Muscle layer of duodenum (tissue), 2 donors: ENCODE results near the gene RHEBL1.
"Not testable (repeated sequence)": the region's sequence is repeated elsewhere in the genome, so short reads cannot be mapped to it uniquely, and the experiment has no call there.

Experiments used
- H3K27ac ChIP-seq: one replicate; pipeline ENCODE4 v1.7.0; 2013; ENCODE audit warnings: mild to moderate bottlenecking, low read length
- H3K27me3 ChIP-seq: one replicate; pipeline ENCODE4 v1.7.0; 2013; ENCODE audit warnings: low read depth, mild to moderate bottlenecking, control low read depth, low read length
- H3K36me3 ChIP-seq, 2 donors: one replicate each; pipeline ENCODE4 v1.7.0; 2013; ENCODE audit warnings: low read length in 2 of 2, control low read depth in 1 of 2, mild to moderate bottlenecking in 1 of 2; ENCODE audit not compliant: insufficient read depth in 2 of 2, control insufficient read depth in 1 of 2
- H3K4me1 ChIP-seq, 2 donors: one replicate each; pipeline ENCODE4 v1.7.0; 2013; ENCODE audit warnings: low read length in 2 of 2, mild to moderate bottlenecking in 2 of 2, control low read depth in 1 of 2, moderate library complexity in 1 of 2; ENCODE audit not compliant: insufficient read depth in 2 of 2, control insufficient read depth in 1 of 2
- H3K4me3 ChIP-seq, 2 donors: one replicate each; pipeline ENCODE4 v1.7.0; 2013; ENCODE audit warnings: low read length in 2 of 2, low read depth in 1 of 2, mild to moderate bottlenecking in 1 of 2
- H3K9me3 ChIP-seq, 2 donors: one replicate each; pipeline ENCODE4 v1.7.0; 2013; ENCODE audit warnings: low read length in 2 of 2, control low read depth in 1 of 2, mild to moderate bottlenecking in 1 of 2; ENCODE audit not compliant: control insufficient read depth in 1 of 2
- donor health status: healthy.

RHEBL1 gene

DNA sequence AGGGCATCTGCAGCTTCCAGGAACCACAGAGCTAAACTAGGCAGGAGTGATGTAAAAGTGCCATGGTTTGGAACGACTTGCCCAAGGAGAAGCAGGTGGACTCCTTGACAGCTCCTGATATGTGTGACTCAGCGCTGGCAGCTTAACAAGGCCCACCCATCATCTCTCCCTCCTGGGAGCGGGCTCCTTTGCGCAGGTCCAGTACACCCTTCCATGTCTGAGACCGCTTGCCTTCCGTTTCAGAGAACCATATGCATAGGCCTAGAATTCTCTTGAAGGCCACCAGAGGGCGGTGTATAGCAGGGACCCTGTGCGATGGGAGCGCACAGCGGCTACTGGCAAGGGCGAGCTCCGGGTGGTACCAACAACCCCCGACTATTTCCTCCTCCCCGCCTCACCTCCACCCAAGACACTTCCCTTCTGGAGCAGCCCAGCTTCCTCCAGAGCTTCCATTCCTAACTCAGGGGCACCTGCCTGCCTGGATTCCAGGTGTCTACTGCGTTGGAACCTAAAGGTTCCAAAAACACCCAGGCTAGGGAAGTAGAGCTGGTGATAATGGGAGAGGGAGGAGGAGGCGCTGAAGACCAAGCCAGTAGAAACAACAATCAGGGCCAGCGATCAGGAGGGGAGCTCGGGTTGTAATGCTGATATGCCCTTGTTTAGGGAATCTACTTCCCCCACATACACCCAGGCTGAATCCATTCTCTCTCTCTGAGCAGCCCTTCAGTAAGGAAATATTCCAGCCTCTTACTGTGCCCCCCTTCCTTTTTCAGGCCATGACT lies 18.6 kb upstream of the RHEBL1 start:
- peaks cover 41% of the 10 kb centered on the region for H3K27me3 ChIP-seq
- no peaks in the 10 kb centered on the region for H3K9me3 ChIP-seq
- no peak overlapping the region for H3K4me3 ChIP-seq
- H3K4me1 ChIP-seq: peaks cover 3 to 45% of the 10 kb centered on the region in 2 donors
- H3K36me3 ChIP-seq: no peaks in the 10 kb centered on the region
- H3K27ac ChIP-seq: no peak overlapping the region

DNA sequence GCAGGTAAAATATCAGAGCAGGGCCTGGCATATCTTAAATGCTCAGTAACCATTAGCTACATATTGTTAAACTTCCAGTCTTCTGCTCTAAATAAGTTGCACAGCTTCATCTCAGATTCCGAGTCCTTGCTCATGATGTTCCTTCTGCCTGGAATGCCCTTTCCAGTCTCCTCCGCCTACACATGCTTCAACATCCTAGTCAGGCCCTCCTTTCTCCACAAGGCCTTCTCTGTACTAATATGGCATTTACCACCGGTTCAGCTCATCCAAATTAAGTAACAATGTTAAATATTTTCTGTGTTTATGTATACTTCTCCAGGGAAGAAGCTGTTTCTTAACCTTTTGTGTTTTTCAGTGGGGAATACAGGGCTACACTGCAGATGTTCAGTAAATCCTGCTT lies 16.3 kb upstream of the RHEBL1 start:
- H3K9me3 ChIP-seq: no peaks in the 10 kb centered on the region
- peak overlapping the region; percentile 28 for H3K27ac ChIP-seq
- no peaks in the 10 kb centered on the region for H3K36me3 ChIP-seq
- peaks cover 0 to 26% of the 10 kb centered on the region in 2 donors for H3K4me1 ChIP-seq
- H3K27me3 ChIP-seq: peaks cover 19% of the 10 kb centered on the region
- H3K4me3 ChIP-seq: no peak overlapping the region

DNA sequence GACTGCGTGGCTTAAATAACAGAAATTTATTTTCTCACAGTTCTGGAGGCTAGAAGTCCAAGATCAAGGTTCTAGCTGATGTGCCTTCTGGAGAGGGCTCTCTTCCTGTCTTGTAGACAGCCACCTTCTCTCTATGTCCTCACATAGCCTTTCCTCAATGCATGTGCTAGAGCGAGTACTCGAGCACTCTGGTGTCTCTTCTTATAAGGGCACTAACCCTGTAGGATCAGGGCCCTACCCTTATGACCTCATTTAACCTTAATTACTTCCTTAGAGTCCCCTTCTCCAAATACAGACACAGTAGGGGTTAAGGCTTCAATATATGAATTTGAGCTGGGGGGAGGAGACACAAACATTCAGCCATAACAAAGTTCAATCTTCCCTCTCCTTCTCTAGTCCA lies 14.7 kb upstream of the RHEBL1 start:
- H3K4me3 ChIP-seq: no peak overlapping the region

DNA sequence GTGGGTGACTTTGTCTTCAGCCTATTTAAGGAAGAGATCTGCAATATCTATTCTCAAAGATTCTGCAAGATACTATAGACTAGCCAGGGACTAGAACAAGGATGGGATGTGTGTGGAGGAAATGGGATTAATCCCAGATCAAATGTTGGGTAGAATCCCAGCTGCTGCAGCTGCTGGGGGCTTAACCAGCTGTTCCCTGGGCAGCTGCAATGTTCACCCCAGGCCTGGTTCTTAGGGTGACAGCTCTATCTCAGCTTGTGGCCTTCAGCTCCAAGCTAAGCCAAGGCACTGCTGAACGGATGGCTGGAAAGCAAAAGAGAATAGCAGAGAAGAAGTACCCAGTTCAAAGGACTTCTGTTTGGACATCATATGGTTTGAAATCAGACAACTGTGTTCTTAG lies 10.0 kb upstream of the RHEBL1 start:
- no peaks in the 10 kb centered on the region for H3K27me3 ChIP-seq
- no peaks in the 10 kb centered on the region for H3K4me1 ChIP-seq
- H3K9me3 ChIP-seq: no peaks in the 10 kb centered on the region
- no peak overlapping the region for H3K4me3 ChIP-seq
- no peak overlapping the region for H3K27ac ChIP-seq
- no peaks in the 10 kb centered on the region for H3K36me3 ChIP-seq

More for the DNA sequence above, 14.7 kb upstream of the RHEBL1 start:
- H3K4me1 ChIP-seq: peaks cover 0 to 10% of the 10 kb centered on the region in 2 donors
- H3K27ac ChIP-seq: no peak overlapping the region
- no peaks in the 10 kb centered on the region for H3K36me3 ChIP-seq
- peaks cover 5% of the 10 kb centered on the region for H3K27me3 ChIP-seq
- no peaks in the 10 kb centered on the region for H3K9me3 ChIP-seq

DNA sequence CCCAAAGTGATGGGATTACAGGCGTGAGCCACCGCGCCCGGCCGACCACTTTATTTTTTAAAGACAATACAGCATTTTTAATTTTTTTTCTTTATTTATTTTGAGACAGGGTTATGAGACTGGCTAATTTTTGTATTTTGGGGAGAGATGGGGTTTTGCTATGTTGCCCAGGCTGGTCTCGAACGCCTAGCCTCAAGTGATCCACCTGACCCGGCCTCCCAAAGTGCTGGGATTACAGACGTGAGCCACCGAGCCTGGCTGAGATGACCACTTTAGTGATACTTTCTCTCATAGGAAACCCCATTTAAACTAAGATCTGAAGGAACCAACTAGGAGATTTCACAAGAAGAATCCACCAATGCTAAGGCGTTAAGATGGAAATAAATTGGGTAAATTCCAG lies 1.2 kb upstream of the RHEBL1 start:
- no peaks in the 10 kb centered on the region for H3K9me3 ChIP-seq
- no peak overlapping the region for H3K4me3 ChIP-seq
- no peaks in the 10 kb centered on the region for H3K36me3 ChIP-seq
- peaks cover 0 to 13% of the 10 kb centered on the region in 2 donors for H3K4me1 ChIP-seq
- H3K27me3 ChIP-seq: no peaks in the 10 kb centered on the region
- H3K27ac ChIP-seq: no peak overlapping the region

DNA sequence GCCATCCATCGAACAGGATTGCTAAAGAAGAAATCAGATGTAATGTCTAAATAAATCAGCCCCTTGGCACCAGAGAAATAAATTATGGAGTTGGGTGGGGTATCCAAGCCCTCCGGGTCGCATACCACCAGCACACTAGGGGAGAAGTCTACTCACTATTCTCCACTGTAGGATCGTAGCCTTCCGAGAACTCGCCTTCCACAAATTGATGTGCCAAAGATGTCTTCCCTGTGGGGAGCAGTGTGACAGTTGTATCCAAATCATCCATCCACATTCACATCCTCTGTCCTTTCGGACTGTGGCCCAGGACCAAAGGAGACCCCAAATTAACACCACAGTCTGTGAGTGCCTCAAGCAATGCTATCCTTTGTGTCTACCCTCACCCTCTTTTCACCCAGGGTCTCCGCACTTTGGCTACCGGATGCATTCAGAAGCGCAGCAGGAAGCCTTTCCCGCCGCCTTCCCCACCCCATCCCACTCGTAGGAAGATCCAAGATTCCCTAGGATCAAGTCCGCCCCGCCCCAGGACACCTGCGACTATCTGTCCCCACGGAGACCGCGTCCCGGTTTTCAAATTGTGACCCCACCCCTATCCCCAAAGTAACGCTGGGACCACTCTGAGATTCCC lies 786 bp downstream of the RHEBL1 start:
- no peaks in the 10 kb centered on the region for H3K36me3 ChIP-seq
- H3K9me3 ChIP-seq: no peaks in the 10 kb centered on the region
- H3K27me3 ChIP-seq: no peaks in the 10 kb centered on the region
- no peak overlapping the region for H3K27ac ChIP-seq
- H3K4me3 ChIP-seq: peak overlapping the region; percentile 86 to 95
- peaks cover 0 to 13% of the 10 kb centered on the region in 2 donors for H3K4me1 ChIP-seq

DNA sequence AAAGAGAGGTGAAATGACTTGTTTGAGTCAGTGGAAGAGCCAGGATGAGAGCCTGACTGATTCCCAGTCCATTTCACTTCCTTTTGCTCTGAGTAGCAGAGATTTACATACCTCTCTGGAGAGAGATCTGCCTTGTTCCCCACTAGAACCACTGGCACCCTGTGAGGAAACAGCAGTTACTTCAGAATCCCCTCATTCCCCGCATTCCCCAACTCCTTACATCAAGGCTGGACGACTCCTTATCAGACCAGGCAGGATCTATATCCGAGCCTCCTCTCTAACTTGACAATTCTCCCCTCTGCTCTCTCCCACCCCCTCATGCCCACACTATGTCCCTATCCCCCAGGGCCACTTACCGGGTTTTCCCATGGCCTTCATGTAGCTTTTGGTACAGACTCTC lies 3.7 kb downstream of the RHEBL1 start:
- no peaks in the 10 kb centered on the region for H3K9me3 ChIP-seq
- no peak overlapping the region for H3K4me3 ChIP-seq
- no peaks in the 10 kb centered on the region for H3K36me3 ChIP-seq
- H3K27ac ChIP-seq: no peak overlapping the region
- peaks cover 0 to 18% of the 10 kb centered on the region in 2 donors for H3K4me1 ChIP-seq
- no peaks in the 10 kb centered on the region for H3K27me3 ChIP-seq

DNA sequence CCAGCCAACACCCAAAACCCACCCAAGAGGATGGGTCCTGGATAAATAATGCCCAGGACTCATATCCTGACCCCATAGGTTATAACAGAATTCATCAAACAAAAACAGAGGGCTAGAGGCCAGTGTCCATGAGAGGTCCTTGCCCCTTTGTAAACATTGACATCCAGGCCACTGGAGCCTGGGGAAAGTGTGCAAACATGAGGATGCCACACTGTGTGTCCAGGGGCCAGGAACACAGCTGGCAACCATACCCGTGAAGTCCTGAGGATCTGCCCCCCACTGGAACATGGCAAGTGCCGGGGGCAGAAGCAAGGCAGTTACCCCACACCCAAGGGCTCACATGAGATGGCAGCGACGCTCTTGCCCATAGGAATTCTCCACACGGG lies 5.0 kb downstream of the RHEBL1 start:
- H3K4me3 ChIP-seq: no peak overlapping the region
- peaks cover 0 to 14% of the 10 kb centered on the region in 2 donors for H3K4me1 ChIP-seq
- no peak overlapping the region for H3K27ac ChIP-seq
- no peaks in the 10 kb centered on the region for H3K9me3 ChIP-seq
- peaks cover 0 to 3% of the 10 kb centered on the region in 2 donors for H3K36me3 ChIP-seq
- no peaks in the 10 kb centered on the region for H3K27me3 ChIP-seq

DNA sequence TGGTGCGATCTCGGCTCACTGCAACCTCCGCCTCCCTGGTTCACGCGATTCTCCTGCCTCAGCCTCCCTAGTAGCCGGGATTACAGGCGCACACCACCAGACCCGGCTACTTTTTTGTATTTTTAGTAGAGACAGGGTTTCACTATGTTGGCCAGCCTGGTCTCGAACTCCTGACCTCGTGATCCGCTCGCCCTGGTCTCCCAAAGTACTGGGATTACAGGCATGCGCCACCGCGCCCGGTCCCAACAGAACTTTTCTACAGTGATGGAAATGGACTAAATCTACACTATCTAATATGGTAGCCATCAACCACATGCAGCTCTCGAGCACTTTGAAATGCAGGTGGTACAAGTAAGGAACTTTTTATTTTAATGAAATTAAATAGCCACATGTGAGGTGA lies 7.9 kb downstream of the RHEBL1 start:
- not testable (repeated sequence) for H3K4me3 ChIP-seq
- H3K4me1 ChIP-seq: peaks cover 13 to 27% of the 10 kb centered on the region in 2 donors

DNA sequence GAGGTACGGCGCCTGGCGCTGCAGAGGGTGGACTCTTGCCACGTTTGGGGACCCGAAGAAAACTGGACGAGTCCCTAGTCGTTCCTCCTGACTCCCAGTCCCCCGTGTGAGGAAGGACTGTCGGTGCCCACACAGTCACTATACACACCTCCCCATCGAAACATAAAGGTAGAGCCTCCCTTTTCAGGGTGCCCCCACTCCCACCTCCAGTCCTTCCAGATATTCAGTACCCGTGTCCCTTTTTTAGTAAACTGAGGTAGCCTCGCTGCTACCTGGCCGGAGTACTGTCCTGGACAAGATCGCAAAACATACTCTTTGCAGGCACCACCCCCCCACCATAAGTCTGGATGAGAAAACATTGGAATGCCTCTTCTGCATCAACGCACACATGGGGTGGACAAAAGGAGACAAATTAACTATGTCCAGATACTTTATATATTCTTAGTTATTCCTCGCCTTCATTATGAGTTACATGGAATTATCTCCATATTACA lies 8.6 kb downstream of the RHEBL1 start:
- H3K27ac ChIP-seq: peak overlapping the region; percentile 94
- H3K4me1 ChIP-seq: peaks cover 20 to 34% of the 10 kb centered on the region in 2 donors
- H3K4me3 ChIP-seq: peak overlapping the region; percentile 89 to 92
- H3K36me3 ChIP-seq: peaks cover 0 to 3% of the 10 kb centered on the region in 2 donors
- H3K9me3 ChIP-seq: no peaks in the 10 kb centered on the region
- H3K27me3 ChIP-seq: no peaks in the 10 kb centered on the region

More for the DNA sequence above, 7.9 kb downstream of the RHEBL1 start:
- H3K36me3 ChIP-seq, H3K9me3 ChIP-seq, H3K27ac ChIP-seq, H3K27me3 ChIP-seq: not testable (repeated sequence)

DNA sequence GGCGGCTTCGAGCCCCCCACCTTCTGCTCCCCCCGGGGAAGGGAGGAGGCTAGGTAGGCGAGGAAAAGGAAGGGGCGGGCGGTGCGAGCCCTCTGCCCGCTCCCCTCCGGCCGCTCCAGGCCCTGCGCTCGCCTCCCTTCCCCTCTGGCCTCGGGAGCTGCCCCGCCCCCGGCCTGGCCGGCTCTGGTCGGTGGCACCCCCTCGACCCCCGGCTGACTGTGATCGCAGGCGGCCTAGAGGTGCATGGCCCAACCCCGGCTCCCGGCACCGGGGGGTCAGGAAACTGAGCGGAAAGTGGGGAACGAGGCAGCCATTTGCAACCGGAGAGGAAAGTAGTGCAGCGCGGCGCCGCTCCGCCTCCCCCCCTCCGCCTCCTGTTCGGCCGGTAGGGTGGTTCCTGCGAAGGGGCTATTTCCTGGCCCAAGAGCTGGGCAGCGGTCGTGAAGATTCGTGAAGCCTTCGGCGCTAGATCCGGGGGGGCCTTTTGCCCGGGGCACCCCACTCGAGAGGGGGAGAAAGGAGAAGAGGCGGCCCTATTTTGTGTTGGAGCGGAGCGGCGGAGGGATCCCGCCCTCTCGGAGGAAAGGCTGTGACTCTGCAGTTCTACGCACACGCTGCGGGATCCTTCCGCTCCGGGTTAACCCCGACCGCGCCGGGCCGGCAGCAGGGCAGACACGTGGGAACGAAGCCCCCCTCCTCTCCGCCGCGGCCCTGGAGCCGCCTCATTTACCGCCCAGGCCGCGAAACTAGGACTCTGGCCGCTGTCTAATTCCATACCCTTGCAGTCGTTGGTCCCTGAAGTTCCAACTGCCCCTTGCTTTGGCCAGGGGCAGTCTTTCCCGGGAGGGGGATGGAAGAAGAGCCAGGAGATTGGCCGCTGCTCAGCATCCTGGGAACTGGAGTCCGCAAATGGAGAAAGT lies 9.3 kb downstream of the RHEBL1 start, which contains the start of gene KMT2D:
Gene KMT2D, minus strand, starts transcription at position 558 of the 920 bp plus-strand sequence. CDS start 5,470 bp downstream, outside the sequence.
- H3K4me1 ChIP-seq: peaks cover 25 to 42% of the 10 kb centered on the region in 2 donors

More for the DNA sequence above, 9.3 kb downstream of the RHEBL1 start, which contains the start of gene KMT2D:
- H3K27ac ChIP-seq: peak within 1 kb of the TSS; percentile 94
- H3K36me3 ChIP-seq: peaks cover under 1 to 3% of the 10 kb centered on the region in 2 donors
- H3K4me3 ChIP-seq: peak within 1 kb of the TSS; percentile 89 to 92
- no peaks in the 10 kb centered on the region for H3K27me3 ChIP-seq
- H3K9me3 ChIP-seq: no peaks in the 10 kb centered on the region
